HEK293 (cell line): ENCODE data around the gene LRCH4.

ENCODE experiments used
- BCL11A ChIP-seq: fragments of 450-650 bp; formaldehyde crosslinking; IDR thresholded peaks from 2 replicates; pipeline ENCODE4 v1.5.1; 2016; ENCODE audit warnings: low read depth, missing biosample characterization, missing genetic modification characterization
- BCL11B ChIP-seq: fragments of 450-650 bp; formaldehyde crosslinking; IDR thresholded peaks from 2 replicates; pipeline ENCODE4 v1.5.1; 2016; ENCODE audit warnings: low read depth, missing biosample characterization, missing genetic modification characterization
- FEZF1 ChIP-seq: fragments of 450-650 bp; formaldehyde crosslinking; IDR thresholded peaks from 2 replicates; pipeline ENCODE4 v1.5.1; 2016; ENCODE audit warnings: missing biosample characterization, missing genetic modification characterization
- GLI2 ChIP-seq: fragments of 450-650 bp; formaldehyde crosslinking; IDR thresholded peaks from 2 replicates; pipeline ENCODE4; 2017; ENCODE audit warnings: missing biosample characterization, missing genetic modification characterization, low read depth, borderline replicate concordance
- HOXC10 ChIP-seq: sonication (generic); formaldehyde crosslinking; IDR thresholded peaks from 2 replicates; pipeline ENCODE4 v1.8.1; 2023; ENCODE audit warnings: mild to moderate bottlenecking, missing genetic modification reagents
- HOXD13 ChIP-seq: sonication (generic); formaldehyde crosslinking; IDR thresholded peaks from 2 replicates; pipeline ENCODE4 v1.8.0; 2022; ENCODE audit warnings: missing genetic modification reagents, borderline replicate concordance
- KLF16 ChIP-seq: fragments of 450-650 bp; formaldehyde crosslinking; IDR thresholded peaks from 2 replicates; pipeline ENCODE4 v1.5.1; 2017; ENCODE audit warnings: missing biosample characterization, missing genetic modification characterization
- KLF17 ChIP-seq: fragments of 450-650 bp; formaldehyde crosslinking; IDR thresholded peaks from 2 replicates; pipeline ENCODE4 v1.5.1; 2016; ENCODE audit warnings: missing biosample characterization, missing genetic modification characterization
- KLF7 ChIP-seq: fragments of 450-650 bp; formaldehyde crosslinking; IDR thresholded peaks from 2 replicates; pipeline ENCODE4 v1.5.1; 2016; ENCODE audit warnings: missing biosample characterization, missing genetic modification characterization, borderline replicate concordance
- MYNN ChIP-seq: fragments of 450-650 bp; formaldehyde crosslinking; IDR thresholded peaks from 2 replicates; pipeline ENCODE4 v1.5.1; 2016; ENCODE audit warnings: missing biosample characterization, missing genetic modification characterization, borderline replicate concordance
- PRDM10 ChIP-seq: fragments of 450-650 bp; formaldehyde crosslinking; IDR thresholded peaks from 2 replicates; pipeline ENCODE4 v1.5.1; 2016; ENCODE audit warnings: missing biosample characterization, missing genetic modification characterization
- YY1 ChIP-seq: fragments of 450-650 bp; formaldehyde crosslinking; IDR thresholded peaks from 2 replicates; pipeline ENCODE4 v1.5.1; 2018; ENCODE audit warnings: missing biosample characterization, missing genetic modification characterization
- ZBTB11 ChIP-seq: fragments of 450-650 bp; formaldehyde crosslinking; conservative IDR thresholded peaks from 2 replicates; pipeline ENCODE4 v1.5.1; 2016; ENCODE audit warnings: low read depth, missing biosample characterization, missing genetic modification characterization
- ZEB2 ChIP-seq: fragments of 450-650 bp; formaldehyde crosslinking; IDR thresholded peaks from 2 replicates; pipeline ENCODE4 v1.5.1; 2016; ENCODE audit warnings: missing biosample characterization, missing genetic modification characterization
- ZNF133 ChIP-seq: fragments of 450-650 bp; formaldehyde crosslinking; IDR thresholded peaks from 2 replicates; pipeline ENCODE4 v1.5.1; 2016; ENCODE audit warnings: missing biosample characterization, missing genetic modification characterization
- ZNF16 ChIP-seq: fragments of 450-650 bp; formaldehyde crosslinking; IDR thresholded peaks from 2 replicates; pipeline ENCODE4 v1.5.1; 2016; ENCODE audit warnings: low read depth, missing biosample characterization, missing genetic modification characterization
- ZNF2 ChIP-seq: fragments of 450-650 bp; formaldehyde crosslinking; IDR thresholded peaks from 2 replicates; pipeline ENCODE4 v1.5.1; 2016; ENCODE audit warnings: missing biosample characterization, missing genetic modification characterization
- ZNF311 ChIP-seq: fragments of 450-650 bp; formaldehyde crosslinking; IDR thresholded peaks from 2 replicates; pipeline ENCODE4 v1.5.1; 2017; ENCODE audit warnings: missing biosample characterization, missing genetic modification characterization, borderline replicate concordance
- ZNF350 ChIP-seq: fragments of 450-650 bp; formaldehyde crosslinking; IDR thresholded peaks from 2 replicates; pipeline ENCODE4 v1.5.0; 2017; ENCODE audit warnings: missing biosample characterization, mild to moderate bottlenecking, missing genetic modification characterization
- ZNF37A ChIP-seq: fragments of 450-650 bp; IDR thresholded peaks from 2 replicates; pipeline ENCODE4 v1.5.1; 2018; ENCODE audit warnings: missing biosample characterization, missing genetic modification characterization
- ZNF514 ChIP-seq: fragments of 450-650 bp; formaldehyde crosslinking; IDR thresholded peaks from 2 replicates; pipeline ENCODE4 v1.5.1; 2016; ENCODE audit warnings: missing biosample characterization, missing genetic modification characterization
- ZNF544 ChIP-seq: fragments of 450-650 bp; formaldehyde crosslinking; IDR thresholded peaks from 2 replicates; pipeline ENCODE4 v1.5.0; 2017; ENCODE audit warnings: missing biosample characterization, missing genetic modification characterization
- ZNF560 ChIP-seq: fragments of 450-650 bp; formaldehyde crosslinking; IDR thresholded peaks from 2 replicates; pipeline ENCODE4 v1.5.1; 2017; ENCODE audit warnings: missing biosample characterization, missing genetic modification characterization, borderline replicate concordance
- ZNF596 ChIP-seq: fragments of 450-650 bp; IDR thresholded peaks from 2 replicates; pipeline ENCODE4 v1.5.0; 2018; ENCODE audit warnings: missing biosample characterization, mild to moderate bottlenecking, missing genetic modification characterization, moderate library complexity
- ZNF600 ChIP-seq: fragments of 450-650 bp; formaldehyde crosslinking; IDR thresholded peaks from 2 replicates; pipeline ENCODE4 v1.5.1; 2016; ENCODE audit warnings: missing biosample characterization, missing genetic modification characterization
- ZNF624 ChIP-seq: fragments of 450-650 bp; formaldehyde crosslinking; IDR thresholded peaks from 2 replicates; pipeline ENCODE4 v1.5.1; 2017; ENCODE audit warnings: missing biosample characterization, missing genetic modification characterization
- ZNF645 ChIP-seq: fragments of 450-650 bp; formaldehyde crosslinking; IDR thresholded peaks from 2 replicates; pipeline ENCODE4; 2016; ENCODE audit warnings: missing biosample characterization, missing genetic modification characterization
- ZNF704 ChIP-seq: fragments of 450-650 bp; formaldehyde crosslinking; IDR thresholded peaks from 2 replicates; pipeline ENCODE4 v1.5.1; 2016; ENCODE audit warnings: missing biosample characterization, missing genetic modification characterization
- ZNF791 ChIP-seq: fragments of 450-650 bp; formaldehyde crosslinking; IDR thresholded peaks from 2 replicates; pipeline ENCODE4 v1.5.1; 2016; ENCODE audit warnings: missing biosample characterization, missing genetic modification characterization
- ZNF792 ChIP-seq: fragments of 450-650 bp; formaldehyde crosslinking; IDR thresholded peaks from 2 replicates; pipeline ENCODE4 v1.5.1; 2016; ENCODE audit warnings: missing biosample characterization, missing genetic modification characterization
- ZSCAN16 ChIP-seq: fragments of 450-650 bp; formaldehyde crosslinking; IDR thresholded peaks from 2 replicates; pipeline ENCODE4 v1.5.1; 2016; ENCODE audit warnings: missing biosample characterization, missing genetic modification characterization

LRCH4 gene

GRCh38 chr7:100545360-100546128, 40.4 kb downstream of the LRCH4 start (continued):
- TF ChIP-seq PRDM10 (tag by site-specific recombination) (peak; percentile 36), ZNF37A (tag by site-specific recombination) (no peak), BCL11B (tag by site-specific recombination) (no peak), KLF16 (tag by site-specific recombination) (no peak), ZNF16 (no peak), ZNF544 (no peak), HOXD13 (no peak), ZNF792 (tag by site-specific recombination) (no peak), YY1 (tag by site-specific recombination) (no peak), GLI2 (no peak), ZNF311 (no peak), ZNF624 (no peak), ZNF704 (tag by site-specific recombination) (no peak), ZNF645 (no peak), ZNF514 (no peak), ZNF600 (tag by site-specific recombination) (peak; percentile 35; the same call in 1 of the 2 replicates), FEZF1 (tag by site-specific recombination) (no peak), ZBTB11 (no peak), ZNF350 (tag by site-specific recombination) (no peak), KLF17 (tag by site-specific recombination) (no peak), ZNF596 (no peak), ZNF791 (tag by site-specific recombination) (no peak), BCL11A (tag by site-specific recombination) (0 out of 2 replicates have a peak, but pooled peaks have one; percentile 34), ZNF2 (tag by site-specific recombination) (no peak; the same call in 1 of the 2 replicates), ZSCAN16 (tag by site-specific recombination) (no peak), ZEB2 (tag by site-specific recombination) (peak; percentile 54), KLF7 (no peak), MYNN (no peak), ZNF133 (no peak), ZNF560 (tag by site-specific recombination) (no peak), HOXC10 (CRISPR knock-in tag) (no peak)
